Femur (tissue), 1 donor: Measurements from ENCODE around the gene CTNNA1.
"Not testable (repeated sequence)": the region's sequence is repeated elsewhere in the genome, so short reads cannot be mapped to it uniquely, and the experiment has no call there.

Experiments
- DNase-seq: peaks from one replicate; pipeline ENCODE4 v3.0.0-alpha.2; 2017

The CTNNA1 gene

DNA sequence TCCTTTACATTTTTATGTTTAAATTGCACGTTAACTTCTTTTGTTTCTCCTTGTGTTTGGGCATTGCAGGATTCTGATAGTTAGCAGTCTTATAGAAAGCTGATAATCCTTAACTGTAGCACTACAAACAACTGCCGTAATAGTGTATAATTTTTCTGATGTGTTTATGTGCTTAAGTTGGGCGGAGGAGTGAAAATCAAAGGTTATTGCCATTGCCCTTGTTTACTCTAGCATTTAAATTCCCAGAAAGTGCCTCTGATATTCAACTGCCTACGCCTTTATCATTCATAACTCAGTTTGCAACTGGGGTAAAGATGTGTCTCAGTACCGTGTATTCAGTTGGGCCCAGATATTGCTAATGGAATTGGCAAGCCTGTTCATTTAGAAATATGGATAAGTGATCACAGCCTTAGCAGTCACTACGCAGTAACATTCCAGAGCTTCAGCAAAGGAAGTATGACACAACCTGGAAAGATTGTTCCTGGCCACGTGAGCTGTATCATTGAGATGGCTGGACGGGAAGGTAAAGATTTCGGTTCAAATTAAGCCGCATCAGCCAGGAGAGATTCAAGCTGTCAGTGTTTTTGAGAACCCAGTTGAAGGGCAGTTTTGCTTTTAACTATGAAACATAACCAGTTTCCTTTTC, 150.0 kb downstream of the CTNNA1 start:
- DNase-seq: peak; percentile 43

DNA sequence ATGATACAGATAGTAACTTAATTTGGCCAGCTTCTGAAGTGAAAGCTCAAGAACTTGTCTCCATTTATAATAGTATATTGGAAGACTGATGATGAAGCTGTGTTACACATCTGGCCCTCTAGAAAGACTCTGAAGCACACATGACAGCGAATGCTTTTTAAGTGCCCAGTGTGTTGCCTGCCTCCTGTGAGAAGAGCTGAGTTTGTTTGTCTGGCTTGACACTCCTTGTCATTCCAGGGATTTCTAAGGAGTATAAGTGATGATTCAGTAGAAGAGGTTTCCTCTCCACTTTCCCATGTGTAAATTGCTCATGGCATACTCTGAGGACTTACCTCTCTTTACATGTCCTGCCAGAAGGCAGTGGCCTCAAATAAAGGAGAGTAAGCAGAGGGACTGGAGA, 152.3 kb downstream of the CTNNA1 start:
- no peak for DNase-seq

DNA sequence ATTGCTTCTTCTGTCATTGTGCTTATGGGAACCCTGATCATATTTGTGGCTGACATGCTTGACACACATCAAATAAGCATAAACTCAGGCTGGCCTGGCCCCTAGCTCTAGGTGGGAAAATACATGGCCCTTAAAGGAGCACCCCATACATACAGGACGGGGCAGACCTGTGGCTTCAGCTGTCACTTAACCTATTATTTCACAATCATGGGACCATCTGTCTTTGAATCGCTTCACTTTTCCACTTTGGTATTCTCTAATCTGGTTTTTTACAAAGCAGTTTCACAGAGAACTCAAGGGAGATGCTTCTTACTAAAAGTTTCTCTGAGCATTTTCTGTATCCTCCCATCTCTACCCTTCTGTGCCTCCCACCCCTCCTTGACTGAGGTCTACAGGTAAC, 156.5 kb downstream of the CTNNA1 start:
- no peak for DNase-seq

DNA sequence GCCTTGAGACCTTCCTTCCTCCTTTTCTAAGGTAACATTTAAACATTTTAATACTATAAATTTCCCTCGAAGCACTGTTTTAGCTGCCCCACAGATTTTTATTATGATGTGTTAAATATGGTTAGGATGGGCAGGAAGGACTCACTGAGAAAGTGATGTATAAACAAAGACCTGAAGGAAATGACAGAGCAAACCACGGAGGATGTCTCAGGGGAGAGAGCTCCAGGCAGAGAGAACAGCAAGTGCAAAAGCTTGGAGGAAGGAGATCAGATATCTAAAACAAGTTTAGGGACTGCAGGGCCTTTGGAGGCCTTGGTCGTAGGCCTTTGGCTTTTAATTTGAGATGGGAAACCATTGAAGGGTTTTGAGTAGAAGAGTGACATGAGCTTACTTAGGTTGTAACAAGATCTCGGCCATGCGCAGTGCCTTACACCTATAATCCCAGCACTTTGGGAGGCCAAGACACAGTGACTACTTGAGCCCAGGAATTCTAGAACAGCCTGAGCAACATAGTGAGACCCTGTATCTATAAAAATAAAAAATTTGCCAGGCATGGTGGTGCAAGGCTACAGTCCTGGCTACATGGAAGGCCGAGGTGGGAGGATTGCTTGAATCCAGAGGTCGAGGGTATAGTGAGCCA, 157.4 kb downstream of the CTNNA1 start:
- no peak for DNase-seq

DNA sequence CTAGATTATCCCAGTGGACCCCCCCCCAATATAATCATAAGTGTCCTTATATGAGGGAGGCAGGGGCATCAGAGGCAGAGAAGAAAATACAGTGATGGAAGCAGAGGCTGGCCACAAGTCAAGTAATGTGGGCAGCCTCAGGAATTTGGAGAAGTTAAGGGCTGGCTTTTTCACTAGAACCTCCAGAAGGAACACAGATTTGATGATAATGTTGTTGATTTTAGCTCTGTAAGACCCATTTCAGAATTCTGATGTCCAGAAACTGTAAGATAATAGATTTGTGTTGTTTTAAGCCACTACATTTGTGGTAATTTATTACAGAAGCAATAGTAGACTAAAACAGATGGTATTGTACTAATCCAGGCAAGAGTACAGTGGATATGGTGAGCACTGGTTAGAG, 158.2 kb downstream of the CTNNA1 start:
- DNase-seq: no peak

GRCh38 chr5:138912093-138912492, 158.9 kb downstream of the CTNNA1 start:
- no peak for DNase-seq

DNA sequence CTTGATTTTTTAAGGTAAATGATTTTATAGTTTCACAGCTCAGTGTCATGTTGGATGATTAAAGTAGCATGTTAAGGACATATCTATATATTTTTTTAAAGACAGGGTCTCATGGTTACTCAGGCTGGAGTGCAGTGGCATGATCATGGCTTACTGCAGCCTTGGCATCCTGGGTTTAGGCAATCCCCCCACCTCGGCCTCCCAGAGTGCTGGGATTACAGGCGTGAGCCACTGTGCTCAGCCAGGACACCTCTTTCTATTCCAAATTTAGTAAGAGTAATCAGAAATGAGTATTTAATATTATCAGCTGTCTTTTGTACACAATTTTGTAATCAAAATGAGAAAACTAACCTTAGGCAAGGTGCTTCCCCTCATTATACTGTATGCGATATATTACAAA, 160.5 kb downstream of the CTNNA1 start:
- DNase-seq: no peak

GRCh38 chr5:138914338-138914737, 161.1 kb downstream of the CTNNA1 start:
- DNase-seq: no peak

GRCh38 chr5:138918686-138919085, 165.5 kb downstream of the CTNNA1 start:
- DNase-seq: no peak

DNA sequence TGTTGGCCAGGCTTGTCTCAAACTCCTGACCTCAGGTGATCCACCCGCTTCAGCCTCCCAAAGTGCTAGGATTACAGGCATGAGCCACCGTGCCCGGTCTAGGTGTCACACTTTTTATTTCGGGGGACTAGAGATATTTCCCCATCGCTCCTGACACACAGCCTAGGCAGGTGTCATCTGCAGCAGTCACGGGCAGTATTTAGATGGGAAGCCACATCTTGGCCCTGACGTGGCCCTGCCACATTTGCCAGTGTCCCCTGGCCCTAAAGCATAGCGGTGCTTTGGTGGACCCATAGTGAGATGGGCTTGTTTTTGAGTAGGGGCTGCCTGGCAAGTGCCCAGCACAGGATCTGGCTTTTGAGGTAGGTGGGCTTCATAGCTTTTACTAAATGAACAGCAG, 167.0 kb downstream of the CTNNA1 start:
- no peak for DNase-seq

- DNase-seq: not testable (repeated sequence)
Observed at GRCh38 chr5:138921362-138921761, 168.1 kb downstream of the CTNNA1 start.

GRCh38 chr5:138922494-138922893, 169.3 kb downstream of the CTNNA1 start:
- DNase-seq: no peak

GRCh38 chr5:138925090-138925635, 171.9 kb downstream of the CTNNA1 start:
- no peak for DNase-seq

- DNase-seq: no peak
Observed at GRCh38 chr5:138926257-138926656, 173.0 kb downstream of the CTNNA1 start.

- DNase-seq: no peak
Observed at GRCh38 chr5:138926688-138927448, 173.6 kb downstream of the CTNNA1 start.

DNA sequence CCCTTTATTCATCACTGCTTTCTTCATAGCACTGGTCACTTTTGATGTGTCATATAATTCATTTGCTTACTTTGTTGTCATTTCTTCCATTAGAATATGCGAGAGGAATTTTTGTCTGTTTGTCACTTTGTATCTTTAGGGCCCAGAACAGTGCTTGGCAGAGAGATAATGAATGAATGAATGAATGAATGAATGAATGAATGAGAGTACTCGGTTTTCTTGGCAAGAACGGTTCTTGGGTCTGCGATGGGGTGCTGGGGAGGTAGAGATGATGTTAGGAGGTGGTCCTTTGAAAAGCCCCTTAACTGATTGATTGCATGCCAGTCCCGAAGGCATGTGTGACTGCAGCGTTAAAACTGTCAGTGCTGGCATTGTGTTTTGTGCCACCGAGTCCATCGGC, 174.3 kb downstream of the CTNNA1 start:
- DNase-seq: no peak

DNA sequence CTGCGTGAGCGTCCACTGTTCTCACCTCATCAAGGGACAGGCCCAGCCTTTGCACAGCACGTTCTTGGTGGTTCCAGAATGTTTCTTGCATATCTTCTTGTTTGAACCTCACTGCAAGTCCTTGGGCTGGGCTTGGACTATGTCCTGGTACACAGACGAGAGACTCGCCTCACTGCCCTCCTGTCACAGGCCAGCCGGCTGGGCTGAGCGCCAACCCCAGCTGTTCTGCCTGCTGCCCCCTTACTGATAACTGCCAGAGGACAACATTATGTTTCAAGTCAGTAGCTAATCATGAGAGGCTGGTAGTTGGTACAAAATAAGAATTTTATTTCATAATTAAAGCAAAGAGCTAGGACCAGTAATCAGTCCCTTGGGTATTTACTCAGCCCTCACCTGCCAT, 174.8 kb downstream of the CTNNA1 start:
- peak; percentile 77 for DNase-seq

GRCh38 chr5:138929571-138929955, 176.3 kb downstream of the CTNNA1 start:
- no peak for DNase-seq

- no peak for DNase-seq
Observed at GRCh38 chr5:138930371-138931097, 177.3 kb downstream of the CTNNA1 start.

DNA sequence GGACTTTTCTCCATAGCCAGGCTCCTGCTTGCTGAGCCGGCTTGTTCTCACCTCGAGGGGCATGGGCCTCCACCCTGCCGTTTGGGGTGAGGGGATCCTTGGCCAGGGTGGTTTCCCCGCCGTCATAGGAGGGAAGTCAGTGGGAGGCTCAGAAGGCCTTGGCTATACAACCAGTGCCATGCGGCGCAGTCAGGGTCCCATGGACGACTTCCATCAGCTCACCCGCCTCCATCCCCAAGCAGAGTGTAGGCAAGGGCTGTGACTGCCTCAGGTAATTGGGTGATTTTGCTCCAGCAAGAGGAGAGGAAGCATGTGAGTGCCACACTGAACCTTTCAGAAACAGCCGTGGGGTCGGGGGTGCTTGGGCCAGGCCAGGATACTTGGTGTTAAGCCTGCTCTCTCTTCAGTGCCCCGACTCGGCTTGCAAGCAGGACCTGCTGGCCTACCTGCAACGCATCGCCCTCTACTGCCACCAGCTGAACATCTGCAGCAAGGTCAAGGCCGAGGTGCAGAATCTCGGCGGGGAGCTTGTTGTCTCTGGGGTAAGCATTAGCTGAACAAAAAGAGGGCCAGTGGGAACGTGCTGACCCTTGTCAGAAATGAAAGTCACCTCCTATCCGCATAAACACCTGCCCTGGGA, 179.1 kb downstream of the CTNNA1 start:
- no peak for DNase-seq

GRCh38 chr5:138933522-138934290, 180.5 kb downstream of the CTNNA1 start:
- no peak for DNase-seq

DNA sequence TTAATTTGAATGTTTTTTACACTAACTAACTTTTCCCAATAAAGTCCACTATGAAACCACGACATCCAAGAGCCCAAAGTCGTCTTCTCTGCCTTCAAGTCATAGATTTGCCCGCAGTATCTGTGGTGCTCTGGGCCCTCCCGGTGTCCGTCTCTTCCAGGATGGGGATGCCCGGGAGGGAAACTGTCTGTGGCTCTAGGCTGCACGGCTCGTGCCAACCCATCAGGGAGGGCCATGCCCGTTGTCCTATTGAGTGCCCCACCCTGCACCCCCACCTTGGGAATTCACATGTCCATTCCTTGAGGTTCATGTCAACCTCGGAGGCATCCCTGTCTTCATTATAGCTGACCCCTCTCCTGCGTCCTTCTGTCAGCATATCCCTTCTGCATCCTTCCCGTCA, 181.7 kb downstream of the CTNNA1 start:
- no peak for DNase-seq
